ENCODE data around the gene ARMC6. TPM values are rescaled to one million over a fixed set of nuclear protein-coding genes. Genes with fewer than 3 reads are reported as not detected.

The ARMC6 gene
- total and polyA plus RNA-seq, 2 of the 13 experiments (the other 11 are each of a cell fraction or from before 2014, with no cell fraction given): 16.2 to 36.8 TPM

DNA sequence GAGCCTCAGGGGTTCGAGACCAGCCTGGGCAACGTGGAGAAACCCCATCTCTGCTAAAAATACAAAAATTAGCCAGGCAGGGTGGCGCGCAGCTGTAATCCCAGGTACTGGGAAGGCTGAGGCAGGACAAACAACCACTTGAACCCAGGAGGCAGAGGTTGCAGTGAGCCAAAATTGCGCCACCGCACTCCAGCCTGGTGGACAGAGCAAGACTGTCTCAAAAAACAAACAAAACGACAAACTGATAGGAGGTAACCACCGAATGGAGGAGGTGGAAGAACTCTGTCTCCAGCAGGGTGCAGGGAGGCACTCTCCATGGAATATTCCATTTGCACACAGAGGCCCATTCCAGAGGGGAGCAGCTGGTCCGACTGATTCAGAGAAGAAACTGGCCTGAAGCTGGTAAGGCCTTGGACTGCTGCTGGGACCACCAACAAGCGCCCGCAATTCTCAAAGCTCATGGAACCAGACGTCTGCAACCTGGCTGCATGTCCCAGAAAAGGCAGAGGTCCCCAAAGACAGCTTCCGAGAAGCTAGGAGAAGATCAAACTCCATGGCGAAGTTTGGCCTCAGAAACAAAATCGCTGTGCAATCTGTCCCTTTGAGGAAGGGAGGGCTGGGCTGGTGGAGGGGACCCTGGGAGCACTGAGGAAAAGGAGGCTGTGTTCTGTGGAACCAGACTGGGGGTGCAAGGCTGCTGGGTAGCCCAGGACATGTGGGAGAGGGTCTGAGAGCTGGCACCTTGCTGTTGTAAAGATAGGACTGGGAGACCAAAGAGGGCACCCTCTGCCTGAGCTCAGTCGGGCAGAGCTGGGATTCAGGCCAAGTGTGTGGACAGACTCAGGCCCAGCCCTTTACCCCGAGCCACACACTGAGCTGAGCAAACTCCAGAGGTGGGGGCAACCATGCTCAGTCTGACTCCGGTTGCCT lies 65.6 kb downstream of the ARMC6 start (continued):
- TF ChIP-seq, protein P1, sequence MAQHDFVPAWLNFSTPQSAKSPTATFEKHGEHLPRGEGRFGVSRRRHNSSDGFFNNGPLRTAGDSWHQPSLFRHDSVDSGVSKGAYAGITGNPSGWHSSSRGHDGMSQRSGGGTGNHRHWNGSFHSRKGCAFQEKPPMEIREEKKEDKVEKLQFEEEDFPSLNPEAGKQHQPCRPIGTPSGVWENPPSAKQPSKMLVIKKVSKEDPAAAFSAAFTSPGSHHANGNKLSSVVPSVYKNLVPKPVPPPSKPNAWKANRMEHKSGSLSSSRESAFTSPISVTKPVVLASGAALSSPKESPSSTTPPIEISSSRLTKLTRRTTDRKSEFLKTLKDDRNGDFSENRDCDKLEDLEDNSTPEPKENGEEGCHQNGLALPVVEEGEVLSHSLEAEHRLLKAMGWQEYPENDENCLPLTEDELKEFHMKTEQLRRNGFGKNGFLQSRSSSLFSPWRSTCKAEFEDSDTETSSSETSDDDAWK (CRISPR knock-in tag; IDR thresholded peaks at IDR 0.05): no peak
- TF ChIP-seq ELF1 (CRISPR knock-in tag; IDR thresholded peaks at IDR 0.05) (no peak), U2AF1 (optimal IDR thresholded peaks at IDR 0.05; ENCODE audit: low read depth, low read length) (peak; percentile 53), ZNF703 (CRISPR knock-in tag; IDR thresholded peaks at IDR 0.05; ENCODE audit: borderline replicate concordance) (no peak), SMYD3 (CRISPR knock-in tag; IDR thresholded peaks at IDR 0.05) (no peak), HNRNPL (IDR thresholded peaks at IDR 0.05; ENCODE audit: low read depth, low read length) (peak; percentile 95), CBX1 (IDR thresholded peaks at IDR 0.05; ENCODE audit: low read depth) (no peak), ZNF557 (CRISPR knock-in tag; IDR thresholded peaks at IDR 0.05) (0 out of 2 replicates have a peak, but pooled peaks have one; percentile 17), MAF1 (CRISPR knock-in tag; IDR thresholded peaks at IDR 0.05; ENCODE audit: borderline replicate concordance) (no peak), FOXO1 (CRISPR knock-in tag; IDR thresholded peaks at IDR 0.05) (peak; percentile 21; the same call in 1 of the 2 replicates), NRL (CRISPR knock-in tag; IDR thresholded peaks at IDR 0.05; ENCODE audit: borderline replicate concordance) (no peak), ZNF839 (CRISPR knock-in tag; IDR thresholded peaks at IDR 0.05; ENCODE audit: borderline replicate concordance) (no peak; the same call in 1 of the 2 replicates), MYNN (CRISPR knock-in tag; IDR thresholded peaks at IDR 0.05; ENCODE audit: low read depth) (no peak), ZNF235 (CRISPR knock-in tag; IDR thresholded peaks at IDR 0.05; ENCODE audit: borderline replicate concordance) (0 out of 2 replicates have a peak, but pooled peaks have one; percentile 28), TGIF2 (CRISPR knock-in tag; IDR thresholded peaks at IDR 0.05) (no peak; the same call in none of the 2 replicates), CCDC6 (CRISPR knock-in tag; IDR thresholded peaks at IDR 0.05) (peak; percentile 48; the same call in 1 of the 2 replicates), ETV6 (CRISPR knock-in tag; conservative IDR thresholded peaks at IDR 0.05) (no peak), ZC3H13 (CRISPR knock-in tag; IDR thresholded peaks at IDR 0.05) (no peak), TCF7L2 (IDR thresholded peaks at IDR 0.05; ENCODE audit: low read depth, low read length) (no peak)
- TF ChIP-seq, protein P2, sequence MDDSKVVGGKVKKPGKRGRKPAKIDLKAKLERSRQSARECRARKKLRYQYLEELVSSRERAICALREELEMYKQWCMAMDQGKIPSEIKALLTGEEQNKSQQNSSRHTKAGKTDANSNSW (CRISPR knock-in tag; IDR thresholded peaks at IDR 0.05; ENCODE audit: borderline replicate concordance): no peak
- TF ChIP-seq, protein P3, sequence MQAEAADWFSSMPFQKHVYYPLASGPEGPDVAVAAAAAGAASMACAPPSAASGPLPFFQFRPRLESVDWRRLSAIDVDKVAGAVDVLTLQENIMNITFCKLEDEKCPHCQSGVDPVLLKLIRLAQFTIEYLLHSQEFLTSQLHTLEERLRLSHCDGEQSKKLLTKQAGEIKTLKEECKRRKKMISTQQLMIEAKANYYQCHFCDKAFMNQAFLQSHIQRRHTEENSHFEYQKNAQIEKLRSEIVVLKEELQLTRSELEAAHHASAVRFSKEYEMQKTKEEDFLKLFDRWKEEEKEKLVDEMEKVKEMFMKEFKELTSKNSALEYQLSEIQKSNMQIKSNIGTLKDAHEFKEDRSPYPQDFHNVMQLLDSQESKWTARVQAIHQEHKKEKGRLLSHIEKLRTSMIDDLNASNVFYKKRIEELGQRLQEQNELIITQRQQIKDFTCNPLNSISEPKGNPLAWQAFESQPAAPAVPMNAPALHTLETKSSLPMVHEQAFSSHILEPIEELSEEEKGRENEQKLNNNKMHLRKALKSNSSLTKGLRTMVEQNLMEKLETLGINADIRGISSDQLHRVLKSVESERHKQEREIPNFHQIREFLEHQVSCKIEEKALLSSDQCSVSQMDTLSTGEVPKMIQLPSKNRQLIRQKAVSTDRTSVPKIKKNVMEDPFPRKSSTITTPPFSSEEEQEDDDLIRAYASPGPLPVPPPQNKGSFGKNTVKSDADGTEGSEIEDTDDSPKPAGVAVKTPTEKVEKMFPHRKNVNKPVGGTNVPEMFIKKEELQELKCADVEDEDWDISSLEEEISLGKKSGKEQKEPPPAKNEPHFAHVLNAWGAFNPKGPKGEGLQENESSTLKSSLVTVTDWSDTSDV (CRISPR knock-in tag; IDR thresholded peaks at IDR 0.05): no peak
- TF ChIP-seq, protein P4, sequence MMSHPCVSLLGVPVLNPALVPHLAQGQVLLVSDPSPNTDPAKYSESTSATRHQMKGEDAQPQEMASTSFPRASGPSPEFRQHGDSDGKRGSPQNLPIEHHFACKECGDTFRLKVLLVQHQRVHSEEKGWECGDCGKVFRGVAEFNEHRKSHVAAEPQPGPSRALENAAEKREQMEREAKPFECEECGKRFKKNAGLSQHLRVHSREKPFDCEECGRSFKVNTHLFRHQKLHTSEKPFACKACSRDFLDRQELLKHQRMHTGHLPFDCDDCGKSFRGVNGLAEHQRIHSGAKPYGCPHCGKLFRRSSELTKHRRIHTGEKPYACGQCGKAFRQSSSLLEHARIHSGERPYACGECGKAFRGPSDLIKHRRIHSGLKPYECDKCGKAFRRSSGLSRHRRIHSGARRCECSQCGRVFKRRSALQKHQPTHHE (CRISPR knock-in tag; IDR thresholded peaks at IDR 0.05; ENCODE audit: borderline replicate concordance): no peak
- TF ChIP-seq, protein P5, sequence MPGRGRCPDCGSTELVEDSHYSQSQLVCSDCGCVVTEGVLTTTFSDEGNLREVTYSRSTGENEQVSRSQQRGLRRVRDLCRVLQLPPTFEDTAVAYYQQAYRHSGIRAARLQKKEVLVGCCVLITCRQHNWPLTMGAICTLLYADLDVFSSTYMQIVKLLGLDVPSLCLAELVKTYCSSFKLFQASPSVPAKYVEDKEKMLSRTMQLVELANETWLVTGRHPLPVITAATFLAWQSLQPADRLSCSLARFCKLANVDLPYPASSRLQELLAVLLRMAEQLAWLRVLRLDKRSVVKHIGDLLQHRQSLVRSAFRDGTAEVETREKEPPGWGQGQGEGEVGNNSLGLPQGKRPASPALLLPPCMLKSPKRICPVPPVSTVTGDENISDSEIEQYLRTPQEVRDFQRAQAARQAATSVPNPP (CRISPR knock-in tag; IDR thresholded peaks at IDR 0.05): no peak

All from HepG2 (cell line).